HG02973 (cell line): Measurements from ENCODE around the gene NOX4.
"Not testable (repeated sequence)": the region's sequence is repeated elsewhere in the genome, so short reads cannot be mapped to it uniquely, and the experiment has no call there.

Source experiments
- ATAC-seq: cut with Tn5 transposase; IDR thresholded peaks from one replicate; pipeline ENCODE4 v1.9.1; 2021; ENCODE audit warnings: moderate library complexity; ENCODE audit not compliant: unreplicated experiment

The NOX4 gene

GRCh38 chr11:89463266-89463780 lies 27.9 kb downstream of the NOX4 start:
- ATAC-seq, result no peak

- ATAC-seq, result no peak
These were observed 32.5 kb downstream of the NOX4 start for GRCh38 chr11:89458716-89459115.

GRCh38 chr11:89457190-89457589 lies 34.0 kb downstream of the NOX4 start:
- no peak for ATAC-seq

GRCh38 chr11:89456681-89457080 lies 34.5 kb downstream of the NOX4 start:
- ATAC-seq, result no peak

GRCh38 chr11:89452780-89453179 lies 38.4 kb downstream of the NOX4 start:
- no peak for ATAC-seq

GRCh38 chr11:89447845-89448244 lies 43.3 kb downstream of the NOX4 start:
- no peak for ATAC-seq

- no peak for ATAC-seq
These were observed 47.5 kb downstream of the NOX4 start for GRCh38 chr11:89443361-89444322.

- no peak for ATAC-seq
These were observed 48.4 kb downstream of the NOX4 start for GRCh38 chr11:89442801-89443200.

- no peak for ATAC-seq
These were observed 49.6 kb downstream of the NOX4 start for GRCh38 chr11:89441606-89442005.

- ATAC-seq, result no peak
These were observed 53.9 kb downstream of the NOX4 start for GRCh38 chr11:89437317-89437716.

GRCh38 chr11:89436071-89436470 lies 55.1 kb downstream of the NOX4 start:
- no peak for ATAC-seq

GRCh38 chr11:89433278-89433677 lies 57.9 kb downstream of the NOX4 start:
- ATAC-seq, result peak; percentile 66

- ATAC-seq, result not testable (repeated sequence)
These were observed 59.0 kb downstream of the NOX4 start for GRCh38 chr11:89432182-89432581.

GRCh38 chr11:89426501-89426900 lies 64.7 kb downstream of the NOX4 start:
- ATAC-seq, result not testable (repeated sequence)

- no peak for ATAC-seq
These were observed 69.5 kb downstream of the NOX4 start for GRCh38 chr11:89421718-89422117.

GRCh38 chr11:89420981-89421380 lies 70.2 kb downstream of the NOX4 start:
- ATAC-seq, result no peak

- ATAC-seq, result no peak
These were observed 74.2 kb downstream of the NOX4 start for GRCh38 chr11:89416961-89417360.

- ATAC-seq, result not testable (repeated sequence)
These were observed 80.1 kb downstream of the NOX4 start for GRCh38 chr11:89411112-89411511.

- ATAC-seq, result not testable (repeated sequence)
These were observed 80.5 kb downstream of the NOX4 start for GRCh38 chr11:89410666-89411065.

- not testable (repeated sequence) for ATAC-seq
These were observed 82.7 kb downstream of the NOX4 start for GRCh38 chr11:89408441-89408840.

- ATAC-seq, result no peak
These were observed 85.5 kb downstream of the NOX4 start for GRCh38 chr11:89405629-89406028.

- not testable (repeated sequence) for ATAC-seq
These were observed 99.5 kb downstream of the NOX4 start for GRCh38 chr11:89391654-89392053.
